Keratinocyte (primary cell): ENCODE results near the gene OXT. TPM values are rescaled to one million over a fixed set of nuclear protein-coding genes. Genes with fewer than 3 reads are reported as not detected.

Experiments
- DNase-seq: peaks from one replicate; pipeline ENCODE4 v3.0.0-alpha.2; 2011; ENCODE audit warnings: low read depth, missing footprints, low spot score
- FAIRE-seq: peaks from 2 replicates; lab custom pipeline; 2011; peaks lifted over from hg19 to GRCh38; lab: Jason Lieb, UNC
- H2AFZ ChIP-seq: 2 replicates; pipeline ENCODE4 v1.6.0; 2012; ENCODE audit warnings: low read length, control low read depth, inconsistent platforms; ENCODE audit not compliant: control insufficient read depth
- H3K27ac ChIP-seq: 2 replicates; pipeline ENCODE4 v1.5.1; 2011; ENCODE audit warnings: low read length; ENCODE audit not compliant: control insufficient read depth, insufficient read depth
- H3K27me3 ChIP-seq: 3 replicates; pipeline ENCODE4 v1.6.0; 2011; ENCODE audit warnings: low read length; ENCODE audit not compliant: control insufficient read depth, insufficient read depth; ENCODE audit errors: extremely low read depth
- H3K36me3 ChIP-seq, 2 experiments: 2 replicates in 1 of 2; 3 replicates in 1 of 2; pipeline ENCODE4 v1.5.1; 2011; ENCODE audit warnings: low read length in 2 of 2, mild to moderate bottlenecking in 1 of 2; ENCODE audit not compliant: control insufficient read depth in 2 of 2, insufficient read depth in 2 of 2; ENCODE audit errors: extremely low read depth in 1 of 2
- H3K4me1 ChIP-seq: 3 replicates; pipeline ENCODE4 v1.5.1; 2011; ENCODE audit warnings: low read length; ENCODE audit not compliant: control insufficient read depth, insufficient read depth; ENCODE audit errors: extremely low read depth
- H3K4me2 ChIP-seq: 3 replicates; pipeline ENCODE4 v1.6.0; 2011; ENCODE audit warnings: low read depth, low read length; ENCODE audit not compliant: control insufficient read depth, insufficient read depth; ENCODE audit errors: extremely low read depth
- H3K4me3 ChIP-seq, 3 experiments: fragments of 200-600 bp in 1 of 3; sonication (generic) in 1 of 3; 2 replicates in 2 of 3; 3 replicates in 1 of 3; pipeline ENCODE4 v1.5.1; 2011 to 2016; ENCODE audit warnings: low read length in 3 of 3, mild to moderate bottlenecking in 3 of 3, control low read depth in 2 of 3, inconsistent platforms in 1 of 3, low read depth in 1 of 3, mixed read lengths in 1 of 3, mixed run types in 1 of 3, moderate library complexity in 1 of 3; ENCODE audit not compliant: control insufficient read depth in 2 of 3, insufficient read depth in 2 of 3; ENCODE audit errors: extremely low read depth in 1 of 3
- H3K79me2 ChIP-seq: 2 replicates; pipeline ENCODE4 v1.6.0; 2012; ENCODE audit warnings: low read length; ENCODE audit not compliant: control insufficient read depth, insufficient read depth
- H3K9ac ChIP-seq: 3 replicates; pipeline ENCODE4 v1.6.0; 2011; ENCODE audit warnings: low read length; ENCODE audit not compliant: control insufficient read depth, insufficient read depth; ENCODE audit errors: extremely low read depth
- H3K9me1 ChIP-seq: 3 replicates; pipeline ENCODE4 v1.6.0; 2011; ENCODE audit warnings: low read length; ENCODE audit not compliant: control insufficient read depth, insufficient read depth; ENCODE audit errors: extremely low read depth
- H3K9me3 ChIP-seq: 2 replicates; pipeline ENCODE4 v1.5.1; 2012; ENCODE audit warnings: low read depth, low read length; ENCODE audit not compliant: control insufficient read depth
- H4K20me1 ChIP-seq: 3 replicates; pipeline ENCODE4 v1.6.0; 2011; ENCODE audit warnings: low read length; ENCODE audit not compliant: control insufficient read depth, insufficient read depth; ENCODE audit errors: extremely low read depth
- EZH2 ChIP-seq: IDR thresholded peaks from one replicate; pipeline ENCODE4 v1.6.1; 2012; ENCODE audit warnings: inconsistent platforms, mild to moderate bottlenecking, low read length, moderate library complexity
- dilution Hi-C: fragments of 300-500 bp; cut with MboI; formaldehyde crosslinking; loops from one replicate; pipeline ENCODE4 v1.7.0; 2020; ENCODE audit warnings: low sequenced_read_pairs; ENCODE audit not compliant: extremely low pct_ligation_motif_present
- polyA plus RNA-seq, 5 experiments: library from polyadenylated mRNA; depleted of rRNA in 3 of 5; stranded (reverse) in 3 of 5; stranded (forward) in 1 of 5; unstranded in 1 of 5; fragments of >200 nt; gene quantifications; 1 replicate in 1 of 5; 2 replicates in 3 of 5; 3 replicates in 1 of 5; pipeline versions ENCODE4 v1.2.1 to v1.2.3, GENCODE V29; 2011 to 2012; ENCODE audit warnings: missing spikeins in 2 of 5, low read depth in 1 of 5, low replicate concordance in 1 of 5
- TF ChIP-seq, protein P1 (sequence below), 3 experiments: IDR thresholded peaks in 1 of 3; conservative IDR thresholded peaks in 1 of 3; optimal IDR thresholded peaks in 1 of 3; 2 replicates in 2 of 3; 3 replicates in 1 of 3; pipeline versions ENCODE3 to v1.5.1; 2011; ENCODE audit warnings: low read length in 3 of 3, mild to moderate bottlenecking in 3 of 3, moderate library complexity in 2 of 3, control low read depth in 1 of 3, inconsistent platforms in 1 of 3; ENCODE audit not compliant: insufficient read depth in 2 of 3; ENCODE audit errors: extremely low read depth in 1 of 3

OXT gene
- polyA plus RNA-seq, 1 donor (not counting 4 experiments of a cell fraction or from before 2014, with no cell fraction given), result not detected

DNA sequence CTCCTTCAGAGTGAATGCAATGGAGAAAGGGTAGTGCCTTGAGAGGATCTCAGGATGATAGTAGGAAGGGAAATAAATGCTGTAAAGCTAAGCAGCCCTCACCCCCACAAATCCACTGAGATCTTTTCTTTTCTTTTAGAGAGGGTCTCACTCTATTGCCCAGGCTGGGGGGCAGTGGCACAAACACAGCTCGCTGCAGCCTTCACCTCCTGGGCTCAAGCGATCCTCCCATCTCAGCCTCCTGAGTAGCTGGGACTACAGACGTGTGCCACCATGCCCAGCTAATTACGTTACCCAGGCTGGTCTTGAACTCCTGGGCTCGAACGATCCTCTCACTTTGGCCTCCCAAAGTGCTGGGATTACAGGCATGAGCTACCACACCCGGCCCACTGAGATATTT is 29.1 kb downstream of the OXT start:
- no peak for TF ChIP-seq EZH2
- TF ChIP-seq, protein P1, sequence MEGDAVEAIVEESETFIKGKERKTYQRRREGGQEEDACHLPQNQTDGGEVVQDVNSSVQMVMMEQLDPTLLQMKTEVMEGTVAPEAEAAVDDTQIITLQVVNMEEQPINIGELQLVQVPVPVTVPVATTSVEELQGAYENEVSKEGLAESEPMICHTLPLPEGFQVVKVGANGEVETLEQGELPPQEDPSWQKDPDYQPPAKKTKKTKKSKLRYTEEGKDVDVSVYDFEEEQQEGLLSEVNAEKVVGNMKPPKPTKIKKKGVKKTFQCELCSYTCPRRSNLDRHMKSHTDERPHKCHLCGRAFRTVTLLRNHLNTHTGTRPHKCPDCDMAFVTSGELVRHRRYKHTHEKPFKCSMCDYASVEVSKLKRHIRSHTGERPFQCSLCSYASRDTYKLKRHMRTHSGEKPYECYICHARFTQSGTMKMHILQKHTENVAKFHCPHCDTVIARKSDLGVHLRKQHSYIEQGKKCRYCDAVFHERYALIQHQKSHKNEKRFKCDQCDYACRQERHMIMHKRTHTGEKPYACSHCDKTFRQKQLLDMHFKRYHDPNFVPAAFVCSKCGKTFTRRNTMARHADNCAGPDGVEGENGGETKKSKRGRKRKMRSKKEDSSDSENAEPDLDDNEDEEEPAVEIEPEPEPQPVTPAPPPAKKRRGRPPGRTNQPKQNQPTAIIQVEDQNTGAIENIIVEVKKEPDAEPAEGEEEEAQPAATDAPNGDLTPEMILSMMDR (optimal IDR thresholded peaks at IDR 0.05 in 1 of 3, IDR thresholded peaks at IDR 0.05 in 1 of 3, conservative IDR thresholded peaks at IDR 0.05 in 1 of 3; ENCODE audit: extremely low read depth in 1 of 3, insufficient read depth in 2 of 3, low read length in 3 of 3), result no peak
- Histone ChIP-seq H3K4me3 (no peak overlapping the region), H3K9ac (no peak overlapping the region), H2AFZ (no peak overlapping the region), H3K27ac (no peak overlapping the region), H3K9me3 (no peaks in the 10 kb centered on the region), H3K27me3 (no peaks in the 10 kb centered on the region), H3K36me3 (no peaks in the 10 kb centered on the region), H3K79me2 (no peaks in the 10 kb centered on the region), H3K4me2 (no peak overlapping the region), H3K9me1 (no peaks in the 10 kb centered on the region), H4K20me1 (no peaks in the 10 kb centered on the region), H3K4me1 (no peaks in the 10 kb centered on the region)
- FAIRE-seq (no peak), DNase-seq (no peak)
- dilution Hi-C loops, result no loop called here

DNA sequence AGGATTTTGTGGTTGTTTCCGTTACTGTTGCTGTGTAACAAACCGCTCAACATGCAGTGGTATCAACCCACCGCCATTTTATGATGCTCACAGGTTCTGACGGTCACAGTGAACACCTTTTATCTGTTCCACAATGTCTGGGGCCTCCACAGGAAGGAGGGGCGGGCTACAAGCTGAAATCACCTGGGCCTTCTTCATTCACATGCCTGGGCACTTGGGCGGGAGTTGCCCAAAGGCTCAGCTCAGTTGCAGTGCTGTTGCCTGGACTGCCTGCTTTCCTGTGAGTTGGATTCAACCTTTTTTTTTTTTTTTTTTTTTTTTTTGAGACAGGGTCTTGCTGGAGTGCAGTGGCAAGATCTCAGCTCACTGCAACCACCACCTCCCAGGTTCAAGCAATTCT is 29.8 kb downstream of the OXT start:
- Histone ChIP-seq H3K36me3 (no peaks in the 10 kb centered on the region), H3K27ac (no peak overlapping the region), H3K4me1 (no peaks in the 10 kb centered on the region), H3K9ac (no peak overlapping the region), H3K27me3 (no peaks in the 10 kb centered on the region), H3K4me2 (no peak overlapping the region), H3K9me3 (no peaks in the 10 kb centered on the region), H4K20me1 (no peaks in the 10 kb centered on the region), H3K79me2 (no peaks in the 10 kb centered on the region), H3K4me3 (no peak overlapping the region), H2AFZ (no peak overlapping the region), H3K9me1 (no peaks in the 10 kb centered on the region)
- dilution Hi-C loops, result no loop called here
- FAIRE-seq (no peak), DNase-seq (no peak)
- no peak for TF ChIP-seq EZH2
- TF ChIP-seq, protein P1 (optimal IDR thresholded peaks at IDR 0.05 in 1 of 3, IDR thresholded peaks at IDR 0.05 in 1 of 3, conservative IDR thresholded peaks at IDR 0.05 in 1 of 3; ENCODE audit: extremely low read depth in 1 of 3, insufficient read depth in 2 of 3, low read length in 3 of 3), result no peak
